Camera-type eye (tissue), 1 donor: ENCODE results near the gene ZFYVE26. TPM values are rescaled to one million over a fixed set of nuclear protein-coding genes. Genes with fewer than 3 reads are reported as not detected.

Experiments
- total RNA-seq: library from RNA; depleted of rRNA; stranded (reverse); fragments of >200 nt; gene quantifications from one replicate; pipeline ENCODE4 v1.2.3, GENCODE V29; 2014

The ZFYVE26 gene
- 32.4 TPM for total RNA-seq

GRCh38 chr14:67816326-67817002, at the start of gene ZFYVE26:
TSS of gene ZFYVE26 (minus strand) at chr14:67816590. CDS start at chr14:67815963, 627 bp downstream.

GRCh38 chr14:67819563-67820421, 3.4 kb upstream of the ZFYVE26 start, which contains the start of gene RAD51B:
TSS of gene RAD51B (plus strand) at chr14:67819779.

GRCh38 chr14:67701492-67701891, 114.9 kb downstream of the ZFYVE26 start, which contains the start of gene RDH12:
TSS of gene RDH12 (plus strand) at chr14:67701886. CDS start at chr14:67722643, 20,757 bp downstream.

Other genes with a start within 250 kb of the ZFYVE26 start
- 22.9 TPM for gene PIGH, start 216.3 kb downstream of the ZFYVE26 start, total RNA-seq
- 7.3 TPM for gene ARG2, start 196.7 kb downstream of the ZFYVE26 start, total RNA-seq
- 49.5 TPM for gene VTI1B, start 142.0 kb downstream of the ZFYVE26 start, total RNA-seq
- gene RDH11, start 120.8 kb downstream of the ZFYVE26 start, total RNA-seq, result 98.0 TPM
- 2.6 TPM for gene RDH12, start 114.7 kb downstream of the ZFYVE26 start, total RNA-seq
- gene RAD51B, start 3.2 kb upstream of the ZFYVE26 start, total RNA-seq, result 57.2 TPM